ENCODE data around the gene MYRIP. TPM values are rescaled to one million over a fixed set of nuclear protein-coding genes. Genes with fewer than 3 reads are reported as not detected.

The MYRIP gene
- total RNA-seq, 4 donors from 2014 or later = 1.0 to 9.6 (median 3.2) TPM

- DNase-seq (ENCODE audit: low spot score) (no peak), ATAC-seq (ENCODE audit: low FRiP score) (peak; percentile 31)
- TF ChIP-seq CTCF (IDR thresholded peaks at IDR 0.05) = no peak
Observed at GRCh38 chr3:40308725-40309417, 499.5 kb downstream of the MYRIP start.

- peak; percentile 94 for DNase-seq (ENCODE audit: low spot score)
- TF ChIP-seq CTCF (IDR thresholded peaks at IDR 0.05) = peak in 2 of 3 donors; percentile 66 to 73
- ATAC-seq (ENCODE audit: low FRiP score) = peak; percentile 99
Observed at GRCh38 chr3:40309418-40309924, 500.1 kb downstream of the MYRIP start, which contains the start of gene EIF1B. Gene EIF1B, plus strand, starts transcription at chr3:40309707. Its CDS starts 235 bp downstream, at chr3:40309942.

Small RNA genes within 50 kb of the gene (small RNA-seq; reads per million reads assigned to genes)
- gene RF00264 (not detected), gene RN7SL411P (not detected), gene RNU4-56P (not detected)
